KG1 (cell line): ENCODE results near the gene RB1.
"Not testable (repeated sequence)": the region's sequence is repeated elsewhere in the genome, so short reads cannot be mapped to it uniquely, and the experiment has no call there.

Source experiments
- DNase-seq: peaks from one replicate; lab custom pipeline; 2025; lab: John Stamatoyannopoulos, UW

The RB1 gene

DNA sequence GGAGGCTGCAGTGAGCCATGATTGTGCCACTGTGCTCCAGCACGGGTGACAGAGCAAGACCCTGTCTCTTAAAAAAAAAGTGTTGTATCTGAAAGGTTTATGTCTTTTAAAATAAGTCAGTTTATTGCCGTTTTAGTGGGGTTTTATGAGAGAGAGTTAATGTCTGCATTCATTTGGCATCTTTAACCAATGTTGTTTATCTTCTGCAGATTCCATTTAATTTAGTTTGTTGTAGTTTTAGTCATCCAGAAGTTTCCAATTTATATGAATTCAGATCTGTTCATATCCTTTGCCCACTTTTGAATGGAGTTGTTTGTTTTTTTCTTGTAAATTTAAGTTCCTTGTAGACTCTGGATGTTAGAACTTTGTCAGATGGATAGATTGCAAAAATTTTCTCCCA, 146.1 kb downstream of the RB1 start:
- no peak for DNase-seq

GRCh38 chr13:48451196-48451595, 147.6 kb downstream of the RB1 start:
- not testable (repeated sequence) for DNase-seq

- no peak for DNase-seq
These were observed 153.0 kb downstream of the RB1 start for GRCh38 chr13:48456546-48456945.

GRCh38 chr13:48457578-48458242, 154.2 kb downstream of the RB1 start:
- DNase-seq: no peak

DNA sequence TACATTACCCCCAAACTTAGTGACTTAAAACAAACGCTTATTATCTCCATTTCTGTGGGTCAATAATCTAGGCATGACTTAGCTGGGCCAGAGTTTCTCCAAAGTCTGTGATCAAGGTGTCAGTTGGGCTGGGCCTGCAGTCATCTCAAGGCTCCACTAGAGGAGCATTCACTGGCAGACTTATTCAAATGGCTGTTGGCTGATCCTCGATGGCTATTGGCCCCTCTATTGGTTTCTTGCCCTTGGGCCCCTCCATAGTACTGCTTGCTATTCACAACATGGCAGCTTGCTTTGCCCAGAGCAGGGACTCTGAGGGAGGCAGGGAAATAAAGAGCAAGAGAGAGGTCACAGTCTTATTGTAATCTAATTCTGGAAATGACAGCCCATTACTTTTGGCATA, 171.7 kb downstream of the RB1 start:
- DNase-seq: no peak

GRCh38 chr13:48476215-48476614, 172.7 kb downstream of the RB1 start:
- no peak for DNase-seq

- DNase-seq: no peak
These were observed 173.1 kb downstream of the RB1 start for GRCh38 chr13:48476686-48477085.

- DNase-seq: no peak
These were observed 173.8 kb downstream of the RB1 start for GRCh38 chr13:48477191-48477855.

DNA sequence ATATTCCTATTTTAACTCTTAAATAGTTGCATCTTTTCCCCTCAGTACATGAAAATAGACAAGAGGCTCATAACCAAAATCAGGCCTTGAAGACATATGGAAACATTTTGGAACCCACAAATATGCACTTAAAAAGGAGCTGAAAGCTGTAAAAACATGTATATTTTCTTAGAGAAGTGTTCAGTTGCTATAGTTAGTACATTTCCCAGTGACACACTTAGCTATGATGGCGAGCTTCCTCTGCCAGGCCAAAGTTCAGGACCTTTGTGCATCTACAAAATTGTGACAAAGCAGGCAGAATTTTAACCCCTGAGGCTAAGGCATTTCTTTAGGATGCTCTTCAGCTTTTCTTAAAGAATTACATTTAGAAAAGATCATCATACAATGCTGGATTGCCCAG, 174.8 kb downstream of the RB1 start:
- DNase-seq: no peak

GRCh38 chr13:48483575-48483974, 180.0 kb downstream of the RB1 start:
- no peak for DNase-seq

GRCh38 chr13:48485432-48485831, 181.9 kb downstream of the RB1 start:
- DNase-seq: no peak

GRCh38 chr13:48486362-48486761, 182.8 kb downstream of the RB1 start:
- no peak for DNase-seq

DNA sequence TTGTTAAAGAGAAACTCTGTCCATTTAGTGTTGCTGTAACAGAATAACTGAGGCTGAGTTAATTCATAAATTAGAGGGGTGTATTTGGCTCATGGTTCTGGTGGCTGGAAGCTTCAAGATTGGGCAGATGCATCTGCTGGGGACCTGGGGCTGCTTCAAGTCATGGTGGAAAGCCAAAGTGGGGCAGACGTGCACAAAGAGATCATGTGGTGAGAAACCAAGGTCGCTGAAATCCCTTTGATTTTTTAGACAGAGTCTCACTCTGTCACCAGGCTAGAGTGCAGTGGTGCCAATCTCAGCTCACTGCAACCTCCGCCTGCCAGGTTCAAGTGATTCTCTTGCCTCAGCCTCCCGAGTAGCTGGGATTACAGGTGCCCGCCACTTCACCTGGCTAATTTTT, 183.3 kb downstream of the RB1 start:
- no peak for DNase-seq

- no peak for DNase-seq
These were observed 184.4 kb downstream of the RB1 start for GRCh38 chr13:48487968-48488367.

DNA sequence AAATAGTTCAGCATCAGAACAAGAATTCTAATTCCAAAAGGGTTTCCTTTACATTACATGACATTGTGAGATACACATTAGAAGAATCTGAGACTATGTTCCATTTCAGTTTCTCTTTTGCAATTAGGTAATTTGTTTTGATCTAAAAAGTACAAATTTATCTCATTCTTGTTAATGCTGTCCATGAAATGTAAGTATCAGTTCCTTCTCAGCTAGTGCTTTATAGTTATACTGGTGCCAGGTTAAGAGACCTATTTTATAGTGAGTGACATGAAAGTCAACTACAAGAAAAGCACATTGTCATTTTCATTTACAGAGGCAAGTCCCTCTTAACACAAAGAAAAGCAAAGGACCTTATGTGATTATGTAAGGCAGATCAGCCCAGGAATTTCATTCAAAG, 185.4 kb downstream of the RB1 start:
- DNase-seq: no peak

GRCh38 chr13:48489666-48490065, 186.1 kb downstream of the RB1 start:
- no peak for DNase-seq

- no peak for DNase-seq
These were observed 186.7 kb downstream of the RB1 start for GRCh38 chr13:48490241-48490640.

- DNase-seq: no peak
These were observed 188.0 kb downstream of the RB1 start for GRCh38 chr13:48491423-48492095.

- DNase-seq: no peak
These were observed 188.5 kb downstream of the RB1 start for GRCh38 chr13:48492096-48492440.

DNA sequence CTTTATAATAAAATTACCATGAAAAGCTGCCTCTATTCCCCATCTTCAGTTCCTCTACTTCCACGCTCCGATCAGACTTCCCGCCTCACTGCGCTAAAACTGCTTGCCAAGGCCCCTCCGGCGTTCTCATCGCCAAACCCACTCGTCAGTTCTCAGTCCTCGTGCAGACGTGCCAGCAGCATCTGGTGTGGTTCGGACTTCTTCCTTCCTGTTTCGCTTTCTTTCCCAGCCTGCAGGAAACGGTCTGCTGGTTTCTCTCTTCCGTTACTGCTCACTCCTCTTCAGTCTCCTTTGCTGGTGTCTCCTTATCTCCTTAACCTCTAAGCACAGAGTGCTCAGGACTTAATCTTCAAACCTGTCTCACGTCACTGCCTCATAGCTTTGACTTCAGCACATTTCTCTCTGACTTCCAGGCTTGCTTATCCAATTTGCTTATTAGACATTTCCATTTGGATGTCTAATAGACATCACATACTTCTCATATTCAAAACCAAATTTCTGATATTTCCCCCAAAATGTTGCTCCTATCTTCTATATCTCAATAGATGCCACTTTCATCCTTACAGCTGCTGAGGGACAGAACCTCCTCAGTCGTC, 189.0 kb downstream of the RB1 start:
- peak; percentile 80 for DNase-seq

DNA sequence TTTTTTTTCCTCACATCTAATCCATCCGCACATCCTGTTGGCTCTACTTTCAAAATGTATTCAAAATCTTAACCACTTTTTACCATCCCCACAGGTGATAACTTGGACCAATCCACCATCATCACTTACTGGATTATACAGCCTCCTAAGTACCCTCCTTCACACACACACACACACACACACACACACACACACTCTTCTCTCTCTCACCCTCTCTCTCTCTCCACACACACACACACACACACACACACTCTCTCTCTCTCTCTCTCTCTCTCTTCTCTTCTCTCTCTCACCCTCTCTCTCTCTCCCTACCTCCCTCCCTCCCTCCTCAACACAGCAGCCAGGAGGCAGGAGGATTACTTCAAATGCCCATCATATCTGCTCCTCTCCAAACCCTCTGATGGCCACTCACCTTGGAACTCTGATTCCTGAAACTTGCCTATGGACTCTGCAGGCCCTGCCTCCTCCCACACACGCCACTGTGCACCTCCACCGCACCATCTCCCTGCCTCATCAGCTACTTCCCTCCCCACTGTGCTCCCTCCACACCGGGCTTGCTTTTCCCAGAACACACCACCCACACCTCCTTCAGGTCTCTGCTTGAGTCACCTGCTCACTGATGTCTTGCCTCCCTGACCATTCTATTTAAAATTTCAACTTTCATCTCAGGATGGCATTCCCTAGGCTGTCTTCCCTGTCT, 189.7 kb downstream of the RB1 start:
- DNase-seq: no peak

DNA sequence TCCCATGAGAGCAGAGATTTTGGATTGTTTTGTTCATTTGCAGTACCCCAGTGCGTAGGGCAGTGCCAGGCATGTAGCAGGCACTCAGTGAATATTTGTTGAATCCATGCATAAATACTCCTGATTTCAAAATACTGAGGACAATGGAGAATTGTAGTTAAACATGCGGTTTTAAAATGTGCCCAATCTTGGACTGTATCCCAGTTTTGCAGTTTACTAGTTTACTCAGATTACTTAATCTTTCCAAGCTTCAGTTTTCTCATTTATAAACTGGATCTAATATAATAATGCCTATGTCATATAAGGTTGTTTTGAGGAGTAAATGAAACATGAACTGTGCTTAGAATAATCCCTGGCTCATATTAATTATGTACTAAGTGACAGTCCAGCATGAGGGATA, 190.3 kb downstream of the RB1 start:
- DNase-seq: no peak

GRCh38 chr13:48494874-48495273, 191.3 kb downstream of the RB1 start:
- DNase-seq: no peak
